Measurements from ENCODE around the gene TCEAL5. TPM values are rescaled to one million over a fixed set of nuclear protein-coding genes. Genes with fewer than 3 reads are reported as not detected.

TCEAL5 gene
- total RNA-seq, 4 donors from 2014 or later = not detected

- Histone ChIP-seq H3K27ac (no peak overlapping the region), H3K4me3 (no peak overlapping the region), H3K9me3 (no peaks in the 10 kb centered on the region), H3K36me3 (no peaks in the 10 kb centered on the region), H3K4me1 (peaks cover 0 to 4% (median 0%) of the 10 kb centered on the region in 4 donors), H3K27me3 (peaks cover 0 to 19% of the 10 kb centered on the region in 2 donors)
- no peak for DNase-seq (ENCODE audit: low spot score in 2 of 2)
- no peak for TF ChIP-seq EP300 (IDR thresholded peaks at IDR 0.05)
- no peak for TF ChIP-seq POLR2A (IDR thresholded peaks at IDR 0.05)
- TF ChIP-seq, protein P1, sequence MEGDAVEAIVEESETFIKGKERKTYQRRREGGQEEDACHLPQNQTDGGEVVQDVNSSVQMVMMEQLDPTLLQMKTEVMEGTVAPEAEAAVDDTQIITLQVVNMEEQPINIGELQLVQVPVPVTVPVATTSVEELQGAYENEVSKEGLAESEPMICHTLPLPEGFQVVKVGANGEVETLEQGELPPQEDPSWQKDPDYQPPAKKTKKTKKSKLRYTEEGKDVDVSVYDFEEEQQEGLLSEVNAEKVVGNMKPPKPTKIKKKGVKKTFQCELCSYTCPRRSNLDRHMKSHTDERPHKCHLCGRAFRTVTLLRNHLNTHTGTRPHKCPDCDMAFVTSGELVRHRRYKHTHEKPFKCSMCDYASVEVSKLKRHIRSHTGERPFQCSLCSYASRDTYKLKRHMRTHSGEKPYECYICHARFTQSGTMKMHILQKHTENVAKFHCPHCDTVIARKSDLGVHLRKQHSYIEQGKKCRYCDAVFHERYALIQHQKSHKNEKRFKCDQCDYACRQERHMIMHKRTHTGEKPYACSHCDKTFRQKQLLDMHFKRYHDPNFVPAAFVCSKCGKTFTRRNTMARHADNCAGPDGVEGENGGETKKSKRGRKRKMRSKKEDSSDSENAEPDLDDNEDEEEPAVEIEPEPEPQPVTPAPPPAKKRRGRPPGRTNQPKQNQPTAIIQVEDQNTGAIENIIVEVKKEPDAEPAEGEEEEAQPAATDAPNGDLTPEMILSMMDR (IDR thresholded peaks at IDR 0.05) = no peak
These were observed 18.3 kb downstream of the TCEAL5 start for GRCh38 chrX:103258275-103258674.

DNA sequence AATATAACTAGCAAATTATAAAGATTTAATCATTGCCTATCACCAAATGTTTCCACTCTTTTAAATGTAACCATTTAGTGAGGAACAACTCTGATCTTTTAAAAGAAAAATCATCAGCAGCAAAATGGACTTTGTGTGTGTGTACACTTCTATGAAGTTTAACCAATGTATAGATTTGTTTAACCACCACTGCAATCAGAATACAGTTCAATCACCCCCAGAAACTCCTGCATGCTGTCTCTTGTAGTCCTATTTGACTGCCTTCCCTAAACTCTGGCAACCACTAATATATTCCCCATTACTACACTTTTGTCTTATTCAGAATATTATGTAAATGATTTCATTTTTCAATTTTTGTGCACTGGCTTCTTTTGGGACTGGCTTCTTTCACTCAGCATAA lies 19.9 kb downstream of the TCEAL5 start:
- Histone ChIP-seq H3K27ac (no peak overlapping the region), H3K9me3 (no peaks in the 10 kb centered on the region), H3K4me3 (no peak overlapping the region), H3K4me1 (peaks cover 0 to 8% (median 0%) of the 10 kb centered on the region in 4 donors), H3K27me3 (peaks cover 0 to 16% of the 10 kb centered on the region in 2 donors), H3K36me3 (no peaks in the 10 kb centered on the region)
- no peak for DNase-seq (ENCODE audit: low spot score in 2 of 2)
- TF ChIP-seq POLR2A (IDR thresholded peaks at IDR 0.05) = no peak

GRCh38 chrX:103254921-103255493 lies 21.5 kb downstream of the TCEAL5 start, which contains the start of gene TCEAL8:
TCEAL8 (minus strand) TSS chrX:103255155; CDS start chrX:103253979, 1,176 bp downstream.
- TF ChIP-seq POLR2A (IDR thresholded peaks at IDR 0.05) (peak; percentile 68 to 76), EP300 (IDR thresholded peaks at IDR 0.05) (peak in 1 of 2 donors; percentile 86)
- TF ChIP-seq, protein P1 (IDR thresholded peaks at IDR 0.05) = no peak
- Histone ChIP-seq H3K4me3 (peak within 1 kb of the TSS; percentile 24 to 64 (median 48)), H3K4me1 (peaks cover 0 to 8% (median 0%) of the 10 kb centered on the region in 4 donors), H3K9me3 (no peaks in the 10 kb centered on the region), H3K27me3 (peaks cover 0 to 12% of the 10 kb centered on the region in 2 donors), H3K36me3 (no peaks in the 10 kb centered on the region), H3K27ac (peak within 1 kb of the TSS; percentile 75 to 91 (median 82))
- peak; percentile 66 to 77 for DNase-seq (ENCODE audit: low spot score in 2 of 2)
- 0 to 32% methylated on average over 22 of the region's 22 CpGs for WGBS, 2 donors

- 1 to 22% methylated on average over 15 to 22 of the region's 22 CpGs for WGBS, 2 donors
- peak overlapping the region; percentile 75 to 91 (median 82) for H3K27ac ChIP-seq
- H3K27me3 ChIP-seq = peaks cover 0 to 12% of the 10 kb centered on the region in 2 donors
- H3K9me3 ChIP-seq = no peaks in the 10 kb centered on the region
- H3K4me3 ChIP-seq = peak overlapping the region; percentile 24 to 64 (median 48)
- peak in 1 of 2 donors; percentile 22 for DNase-seq (ENCODE audit: low spot score in 2 of 2)
- TF ChIP-seq POLR2A (IDR thresholded peaks at IDR 0.05) (peak in 1 of 2 donors; percentile 29), EP300 (IDR thresholded peaks at IDR 0.05) (no peak)
- H3K4me1 ChIP-seq = peaks cover 0 to 8% (median 0%) of the 10 kb centered on the region in 4 donors
- no peaks in the 10 kb centered on the region for H3K36me3 ChIP-seq
These were observed 22.3 kb downstream of the TCEAL5 start for GRCh38 chrX:103254171-103254824.

DNA sequence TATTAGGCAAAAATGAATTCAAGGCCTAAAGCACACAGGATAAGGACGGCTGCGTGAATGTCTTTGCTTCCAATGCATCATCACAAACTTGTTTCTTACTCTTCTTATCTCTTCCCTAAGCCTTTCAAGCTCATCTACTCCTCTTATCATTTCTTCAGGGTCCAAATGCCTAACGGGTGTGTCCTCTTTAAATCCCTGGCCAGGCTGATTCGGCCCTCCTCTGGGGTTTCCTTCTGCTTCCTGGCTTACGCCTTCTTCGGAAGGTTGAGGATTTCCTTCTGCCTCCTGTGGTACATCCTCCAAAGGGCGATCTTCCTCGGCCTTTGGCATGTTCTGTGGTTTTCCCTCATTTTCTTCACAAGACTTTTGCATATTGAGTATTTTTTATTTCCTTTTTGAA lies 22.9 kb downstream of the TCEAL5 start:
- WGBS, 2 donors = 11 to 48% methylated on average over 8 of the region's 8 CpGs
- H3K27me3 ChIP-seq = peaks cover 0 to 12% of the 10 kb centered on the region in 2 donors
- DNase-seq (ENCODE audit: low spot score in 2 of 2) = no peak
- H3K9me3 ChIP-seq = no peaks in the 10 kb centered on the region
- H3K27ac ChIP-seq = peak overlapping the region; percentile 75 to 91 (median 82)
- peaks cover 0 to 8% (median 0%) of the 10 kb centered on the region in 4 donors for H3K4me1 ChIP-seq
- peak overlapping the region; percentile 24 to 64 (median 48) for H3K4me3 ChIP-seq
- H3K36me3 ChIP-seq = no peaks in the 10 kb centered on the region
- TF ChIP-seq, protein P1 (IDR thresholded peaks at IDR 0.05) = no peak
- no peak for TF ChIP-seq EP300 (IDR thresholded peaks at IDR 0.05)
- no peak for TF ChIP-seq POLR2A (IDR thresholded peaks at IDR 0.05)

DNA sequence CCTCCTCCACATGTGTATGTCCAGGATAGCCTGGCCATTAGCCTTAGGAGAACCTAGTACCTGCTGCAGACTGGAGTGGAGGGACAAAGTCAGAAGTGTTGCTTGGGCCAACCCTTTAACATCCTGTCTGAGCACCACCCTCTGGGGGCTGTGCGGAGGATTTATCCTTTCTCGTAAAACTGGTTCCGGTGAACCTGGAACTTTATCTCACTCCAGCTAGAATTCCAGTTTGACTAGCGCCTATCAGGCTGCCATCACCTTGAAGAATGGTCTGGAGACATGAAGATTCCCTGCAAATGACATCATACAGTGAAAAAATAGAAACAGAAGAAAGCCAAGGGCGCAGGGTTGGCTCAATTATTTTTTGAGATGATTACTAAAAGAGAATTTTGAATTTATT lies 25.6 kb downstream of the TCEAL5 start:
- peaks cover 0 to 12% of the 10 kb centered on the region in 2 donors for H3K27me3 ChIP-seq
- peaks cover 0 to 8% (median 0%) of the 10 kb centered on the region in 4 donors for H3K4me1 ChIP-seq
- no peak for DNase-seq (ENCODE audit: low spot score in 2 of 2)
- TF ChIP-seq POLR2A (IDR thresholded peaks at IDR 0.05) (no peak), EP300 (IDR thresholded peaks at IDR 0.05) (no peak)
- TF ChIP-seq, protein P1 (IDR thresholded peaks at IDR 0.05) = no peak
- H3K27ac ChIP-seq = no peak overlapping the region
- WGBS, 2 donors = 64 to 72% methylated on average over 5 of the region's 5 CpGs
- no peak overlapping the region for H3K4me3 ChIP-seq
- H3K36me3 ChIP-seq = no peaks in the 10 kb centered on the region
- no peaks in the 10 kb centered on the region for H3K9me3 ChIP-seq
